HCT116 (cell line): Measurements from ENCODE around the gene CAPRIN2. TPM values are rescaled to one million over a fixed set of nuclear protein-coding genes. Genes with fewer than 3 reads are reported as not detected.

Experiments used
- ATAC-seq: fragments of 200-7000 bp; cut with Tn5 transposase; 2 replicates; pipeline ENCODE4 v1.9.1; 2020; ENCODE audit warnings: mild to moderate bottlenecking, moderate library complexity
- BruUV-seq: library from RNA; stranded (reverse); fragments of 400-500 nt; replicated peaks from 2 replicates; lab custom pipeline; 2021; lab: Mats Ljungman, UMichigan
- CTCF ChIA-PET: fragments of 300-600 bp; sonication (Branson Sonifier 250); formaldehyde crosslinking; loops from one replicate; lab custom pipeline; 2021; ENCODE audit warnings: antibody characterized with exemption; lab: Charles Lee
- POLR2A ChIA-PET: fragments of 300-600, 350-600 bp; sonication (Branson Sonifier 250); formaldehyde crosslinking; loops from one replicate; lab custom pipeline; 2021; ENCODE audit warnings: antibody characterized with exemption; lab: Charles Lee
- RAD21 ChIA-PET, 2 experiments: fragments of 300-600 bp; sonication (Branson Sonifier 250); formaldehyde crosslinking; loops; one replicate each; lab custom pipeline; 2023; ENCODE audit warnings: low total read pairs in 2 of 2; ENCODE audit not compliant: uncharacterized antibody in 2 of 2, unreplicated experiment in 2 of 2, low non-redundant PET in 1 of 2; lab: Charles Lee
- DNase-seq: peaks from one replicate; pipeline ENCODE4 v3.0.0-alpha.2; 2010; ENCODE audit warnings: low read depth, low spot score
- H2AFZ ChIP-seq: fragments of 200-600 bp; shearing (Covaris generic), sonication (generic); 2 replicates; pipeline ENCODE4 v1.6.1; 2017; ENCODE audit warnings: low read depth, mixed run types, mixed read lengths, antibody characterized with exemption, low read length; ENCODE audit not compliant: poor library complexity, severe bottlenecking
- H3K27ac ChIP-seq: 2 replicates; pipeline ENCODE4 v1.5.1; 2012; ENCODE audit warnings: low read depth, low read length
- H3K27me3 ChIP-seq: fragments of 200-600 bp; sonication (generic); 2 replicates; pipeline ENCODE4 v1.6.1; 2016; ENCODE audit warnings: mixed run types, low read length, mixed read lengths; ENCODE audit not compliant: insufficient read depth
- H3K36me3 ChIP-seq, 2 experiments: fragments of 200-500 bp in 1 of 2; fragments of 200-600 bp in 1 of 2; sonication (Bioruptor generic) in 1 of 2; sonication (generic) in 1 of 2; 2 replicates each; pipeline versions ENCODE4 v1.5.1 to v1.6.1; 2014 to 2016; ENCODE audit warnings: low read length in 2 of 2, inconsistent platforms in 1 of 2, mixed read lengths in 1 of 2, mixed run types in 1 of 2; ENCODE audit not compliant: insufficient read depth in 2 of 2, control insufficient read depth in 1 of 2
- H3K4me1 ChIP-seq, 2 experiments: fragments of 200-600 bp in 1 of 2; sonication (generic) in 1 of 2; 2 replicates each; pipeline versions ENCODE4 v1.5.1 to v1.6.1; 2012 to 2017; ENCODE audit warnings: low read length in 2 of 2, inconsistent platforms in 1 of 2, mild to moderate bottlenecking in 1 of 2, mixed read lengths in 1 of 2, mixed run types in 1 of 2, moderate library complexity in 1 of 2; ENCODE audit not compliant: insufficient read depth in 2 of 2, control insufficient read depth in 1 of 2
- H3K4me2 ChIP-seq: fragments of 200-600 bp; sonication (generic); 2 replicates; pipeline ENCODE4 v1.6.1; 2017; ENCODE audit warnings: mixed run types, low read length, mixed read lengths
- H3K4me3 ChIP-seq, 2 experiments: fragments of 200-600 bp in 1 of 2; sonication (generic) in 1 of 2; replicated peaks in 1 of 2; 2 replicates each; pipeline ENCODE4 v1.5.1; 2011 to 2016; ENCODE audit warnings: low read length in 2 of 2, control low read depth in 1 of 2, low read depth in 1 of 2, mild to moderate bottlenecking in 1 of 2, mixed read lengths in 1 of 2, mixed run types in 1 of 2
- H3K79me2 ChIP-seq: fragments of 200-600 bp; sonication (generic); 2 replicates; pipeline ENCODE4 v1.6.1; 2017; ENCODE audit warnings: mild to moderate bottlenecking, mixed run types, low read length, moderate library complexity, mixed read lengths; ENCODE audit not compliant: insufficient read depth
- H3K9ac ChIP-seq: fragments of 200-600 bp; sonication (generic); 2 replicates; pipeline ENCODE4 v1.6.1; 2016; ENCODE audit warnings: low read length, mixed read lengths
- H3K9me2 ChIP-seq: fragments of 200-600 bp; sonication (generic), shearing (Covaris generic); 2 replicates; pipeline ENCODE4 v1.6.1; 2017; ENCODE audit warnings: mixed run types, mild to moderate bottlenecking, moderate library complexity; ENCODE audit not compliant: insufficient read depth
- H3K9me3 ChIP-seq, 2 experiments: fragments of 200-500 bp in 1 of 2; fragments of 200-600 bp in 1 of 2; sonication (Bioruptor generic) in 1 of 2; sonication (generic) in 1 of 2; 2 replicates each; pipeline ENCODE4 v1.6.1; 2014 to 2017; ENCODE audit warnings: low read length in 2 of 2, mixed read lengths in 2 of 2, inconsistent platforms in 1 of 2, low read depth in 1 of 2, mild to moderate bottlenecking in 1 of 2, mixed run types in 1 of 2, moderate library complexity in 1 of 2; ENCODE audit not compliant: control insufficient read depth in 1 of 2, insufficient read depth in 1 of 2
- H4K20me1 ChIP-seq: fragments of 200-600 bp; sonication (generic), shearing (Covaris generic); 2 replicates; pipeline ENCODE4 v1.6.1; 2017; ENCODE audit warnings: mixed run types, mild to moderate bottlenecking, moderate library complexity; ENCODE audit not compliant: insufficient read depth
- ELF1 ChIP-seq: IDR thresholded peaks from 2 replicates; pipeline ENCODE4 v1.6.1; 2012; ENCODE audit warnings: low read depth, borderline replicate concordance
- MAX ChIP-seq: IDR thresholded peaks from 2 replicates; pipeline ENCODE4 v1.6.1; 2012
- RAD21 ChIP-seq: IDR thresholded peaks from 2 replicates; pipeline ENCODE4 v1.6.1; 2012; ENCODE audit warnings: low read depth, mild to moderate bottlenecking
- TCF7L2 ChIP-seq: IDR thresholded peaks from 2 replicates; pipeline ENCODE4 v1.7.0; 2011; ENCODE audit warnings: borderline replicate concordance, inconsistent platforms; ENCODE audit not compliant: insufficient read depth, insufficient read length; ENCODE audit errors: extremely low read depth
- intact Hi-C: fragments of 100-400 bp; cut with micrococcal nuclease; formaldehyde crosslinking; loops from 2 replicates; pipeline ENCODE4 v1.10.0; 2022
- total RNA-seq: library from RNA; stranded (reverse); gene quantifications from one replicate; pipeline ENCODE4 v1.2.1, GENCODE V29; 2021; ENCODE audit not compliant: unreplicated experiment

The CAPRIN2 gene
- total RNA-seq, 1 experiment from 2014 or later, result 30.8 TPM

GRCh38 chr12:30678221-30678620 is 76.5 kb downstream of the CAPRIN2 start:
- Histone ChIP-seq H2AFZ (no peak overlapping the region), H3K9me2 (no peaks in the 10 kb centered on the region), H3K4me2 (no peak overlapping the region), H3K36me3 (peaks cover 12 to 15% of the 10 kb centered on the region in 2 experiments), H3K27ac (no peak overlapping the region), H3K4me3 (no peak overlapping the region), H4K20me1 (no peaks in the 10 kb centered on the region), H3K4me1 (no peaks in the 10 kb centered on the region)
- ATAC-seq (no peak), DNase-seq (no peak)
- ChIA-PET RAD21 (no interaction called here), POLR2A (no interaction called here), CTCF (no interaction called here)
- no TSS peak for BruUV-seq
- intact Hi-C loops, result no loop called here
- TF ChIP-seq TCF7L2 (no peak), MAX (no peak), ELF1 (no peak)
- TF ChIP-seq, all 23 proteins: peak for 0
- Histone ChIP-seq H3K9me3 (no peaks in the 10 kb centered on the region), H3K9ac (no peak overlapping the region), H3K27me3 (no peaks in the 10 kb centered on the region), H3K79me2 (no peaks in the 10 kb centered on the region)

GRCh38 chr12:30661210-30661609 is 93.5 kb downstream of the CAPRIN2 start:
- no peaks in the 10 kb centered on the region for H3K27me3 ChIP-seq
- no peak for TF ChIP-seq RAD21
- no peaks in the 10 kb centered on the region for H3K9me2 ChIP-seq
- H3K4me2 ChIP-seq, result no peak overlapping the region
- ChIA-PET CTCF (no interaction called here), RAD21 (no interaction called here), POLR2A (no interaction called here)
- peaks cover 4% of the 10 kb centered on the region in 2 experiments; a peak in 2 of 4 replicates for H3K36me3 ChIP-seq
- DNase-seq (no peak), ATAC-seq (no peak)
- no peak overlapping the region for H3K27ac ChIP-seq
- H3K4me3 ChIP-seq, result no peak overlapping the region
- H2AFZ ChIP-seq, result no peak overlapping the region
- no peaks in the 10 kb centered on the region for H3K4me1 ChIP-seq
- H3K79me2 ChIP-seq, result no peaks in the 10 kb centered on the region
- no peaks in the 10 kb centered on the region; the same call in 1 of the 2 replicates for H4K20me1 ChIP-seq
- BruUV-seq, result no TSS peak
- H3K9ac ChIP-seq, result no peak overlapping the region
- intact Hi-C loops, result no loop called here
- H3K9me3 ChIP-seq, result no peaks in the 10 kb centered on the region

Other genes starting within 250 kb of the CAPRIN2 start
- gene IPO8, start 59.1 kb downstream of the CAPRIN2 start, total RNA-seq, result 41.4 TPM
- gene TSPAN11, start 171.8 kb upstream of the CAPRIN2 start, total RNA-seq, result not detected